GM19468 (cell line): ENCODE data around the gene CASP10.

Experiments used
- ATAC-seq: cut with Tn5 transposase; IDR thresholded peaks from one replicate; pipeline ENCODE4 v1.9.1; 2021; ENCODE audit warnings: mild to moderate bottlenecking, moderate library complexity, moderate number of reproducible peaks; ENCODE audit not compliant: unreplicated experiment; ENCODE audit errors: extremely low read depth

Gene CASP10

DNA sequence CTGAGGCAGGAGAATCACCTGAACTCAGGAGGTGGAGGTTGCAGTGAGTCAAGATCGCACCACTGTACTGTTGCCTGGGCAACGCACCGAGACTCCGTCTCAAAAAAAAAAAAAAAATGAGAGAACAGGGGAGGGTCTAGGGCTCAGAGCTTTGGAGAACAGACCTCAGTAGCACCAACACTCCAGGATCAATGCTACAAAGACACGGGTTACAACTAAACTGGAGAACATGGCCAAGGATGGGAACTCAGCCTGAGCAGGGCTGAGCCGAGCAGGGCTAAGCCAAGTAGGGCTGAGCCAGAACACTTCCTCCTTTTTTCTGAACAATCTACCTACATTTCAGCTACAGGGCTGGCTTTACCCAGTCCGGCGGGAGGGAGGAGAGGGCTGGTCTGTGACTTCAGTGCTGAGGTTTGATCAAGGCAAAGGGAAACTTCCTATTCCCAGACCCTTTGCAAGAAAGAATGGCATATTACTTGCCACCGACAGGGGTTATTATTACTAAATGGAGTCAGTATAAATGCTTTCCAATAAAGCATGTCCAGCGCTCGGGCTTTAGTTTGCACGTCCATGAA is 74.5 kb downstream of the CASP10 start:
- peak; percentile 47 for ATAC-seq

DNA sequence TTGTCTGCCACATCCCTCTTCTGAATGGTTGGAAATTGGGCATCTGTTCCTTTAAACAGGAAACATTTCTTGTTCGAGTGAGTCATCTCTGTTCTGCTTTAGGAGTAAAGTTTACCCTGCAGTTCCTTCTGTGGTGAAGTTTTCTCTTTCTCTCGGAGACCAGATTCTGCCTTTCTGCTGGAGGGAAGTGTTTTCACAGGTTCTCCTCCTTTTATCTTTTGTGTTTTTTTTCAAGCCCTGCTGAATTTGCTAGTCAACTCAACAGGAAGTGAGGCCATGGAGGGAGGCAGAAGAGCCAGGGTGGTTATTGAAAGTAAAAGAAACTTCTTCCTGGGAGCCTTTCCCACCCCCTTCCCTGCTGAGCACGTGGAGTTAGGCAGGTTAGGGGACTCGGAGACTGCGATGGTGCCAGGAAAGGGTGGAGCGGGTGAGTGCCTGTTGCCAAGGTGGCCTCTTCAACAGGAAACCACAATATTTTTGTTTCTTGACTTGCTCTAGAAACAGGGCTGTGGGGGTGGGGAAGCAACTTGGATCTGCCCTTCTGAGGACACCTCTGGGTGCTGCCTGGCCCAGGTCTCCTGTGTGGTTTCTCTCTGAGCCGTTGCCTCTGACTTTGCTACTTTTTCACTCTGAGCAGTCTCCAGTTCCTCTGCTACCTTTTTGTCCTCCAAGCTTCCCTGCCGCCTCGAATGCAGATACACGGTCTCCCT is 75.2 kb downstream of the CASP10 start:
- ATAC-seq: peak; percentile 41

DNA sequence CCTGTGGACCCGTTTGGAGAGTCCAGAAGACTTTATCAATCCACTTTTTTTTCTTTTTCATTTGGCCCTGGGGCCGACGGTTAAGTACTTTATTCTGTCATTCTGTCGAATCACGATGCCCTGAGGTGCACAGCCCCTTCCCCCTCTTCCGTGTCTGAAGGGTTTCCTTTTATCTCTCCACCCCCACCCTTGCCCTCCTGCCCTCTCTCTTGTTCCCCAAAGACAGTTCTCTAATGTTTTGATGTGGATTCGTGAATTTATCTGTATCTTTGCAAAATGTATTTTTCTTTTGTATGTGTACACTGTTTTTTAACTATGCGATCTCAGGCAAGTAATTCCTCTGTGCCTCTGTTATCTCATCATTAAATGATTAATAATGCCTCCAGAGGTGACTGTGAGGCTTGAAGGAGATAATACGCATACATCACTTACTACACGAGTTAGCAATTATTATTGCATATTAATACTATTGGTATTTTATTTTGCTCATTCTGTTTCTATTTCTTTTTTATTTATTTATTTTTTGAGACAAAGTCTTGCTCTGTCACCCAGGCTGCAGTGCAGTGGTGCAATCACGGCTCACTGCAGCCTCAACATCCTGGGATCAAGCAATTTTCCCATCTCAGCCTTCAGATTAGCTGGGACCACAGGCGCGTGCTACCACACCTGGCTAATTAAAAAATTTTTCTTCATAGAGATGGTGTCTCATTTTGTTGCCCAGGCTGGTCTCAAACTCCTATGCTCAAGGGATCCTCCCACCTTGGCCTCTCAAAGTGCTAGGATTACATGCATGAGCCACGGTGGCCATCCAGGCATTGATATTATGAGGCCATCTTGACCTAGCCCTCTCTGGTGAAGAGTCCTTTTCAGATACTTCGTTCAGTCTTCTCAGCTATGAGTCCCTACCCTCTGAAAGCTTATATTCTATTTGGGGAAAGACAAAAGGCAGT is 76.0 kb downstream of the CASP10 start:
- ATAC-seq: no peak

DNA sequence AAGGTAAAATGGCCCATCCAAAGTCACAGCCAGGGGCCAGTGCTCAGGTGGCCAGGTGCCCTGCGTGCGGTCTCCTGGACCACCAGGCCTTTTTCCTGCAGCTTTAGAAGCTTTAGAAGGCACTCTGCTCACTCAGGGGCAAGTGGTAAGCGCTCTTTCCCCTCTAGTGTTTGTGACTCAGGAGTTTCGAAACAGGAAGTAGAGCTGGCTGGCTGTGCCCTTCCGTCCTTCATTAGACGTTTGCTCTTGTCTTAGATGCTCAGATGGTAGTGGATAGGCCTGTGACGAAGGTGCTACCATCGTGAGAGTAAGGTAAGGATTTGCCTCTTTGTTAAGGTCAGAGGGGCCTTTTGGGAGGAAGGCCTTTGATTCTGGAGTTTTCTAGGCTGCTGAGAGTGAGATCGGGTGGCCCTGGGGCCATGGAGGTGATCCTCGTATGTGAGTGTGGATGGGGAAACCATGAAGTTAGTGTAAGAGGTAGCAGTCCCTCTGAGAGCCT is 77.4 kb downstream of the CASP10 start, which contains the start of gene CASP8:
Gene CASP8 (plus strand): TSS at position 235 of the 499 bp plus-strand sequence. CDS start 5,951 bp downstream, outside the sequence.
- no peak for ATAC-seq

DNA sequence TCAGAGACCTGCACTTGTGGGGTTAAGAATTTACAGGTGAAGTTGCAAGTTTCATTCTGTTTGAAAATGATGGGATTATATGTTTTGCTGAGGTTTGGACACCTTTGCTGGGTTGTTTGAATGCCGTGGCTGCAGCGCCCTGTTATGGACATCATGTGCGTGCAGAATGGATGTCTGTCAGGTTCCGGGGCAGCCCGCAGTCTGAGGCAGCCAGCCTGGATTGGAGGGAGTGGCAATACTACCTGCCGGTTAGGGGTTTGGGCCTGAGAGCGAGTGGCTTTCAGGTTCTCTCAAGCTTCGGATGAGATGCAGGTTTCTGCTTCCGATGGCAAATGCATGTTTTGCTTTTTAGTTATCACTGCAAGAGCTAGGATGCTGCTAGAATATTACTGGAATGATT is 78.5 kb downstream of the CASP10 start:
- ATAC-seq: no peak

DNA sequence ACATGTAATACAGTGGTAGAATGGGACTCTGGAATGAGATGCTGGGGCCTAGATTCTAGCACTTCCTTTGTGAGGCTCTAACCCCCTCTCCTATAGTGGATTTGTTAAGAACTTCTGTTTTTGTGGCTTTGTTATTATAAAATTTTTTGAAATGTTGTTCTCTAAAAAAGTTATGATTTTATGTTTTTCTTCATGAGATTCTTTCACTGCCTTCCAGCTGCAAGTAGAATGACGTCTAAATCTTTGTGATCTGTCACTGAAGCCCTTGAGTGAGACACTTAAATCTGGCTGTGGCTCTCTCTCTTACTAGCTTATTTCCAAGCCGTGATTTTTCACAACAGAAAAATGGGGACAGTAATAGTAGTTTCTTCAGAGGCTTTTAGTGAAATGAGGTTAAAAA is 79.0 kb downstream of the CASP10 start:
- ATAC-seq: no peak

DNA sequence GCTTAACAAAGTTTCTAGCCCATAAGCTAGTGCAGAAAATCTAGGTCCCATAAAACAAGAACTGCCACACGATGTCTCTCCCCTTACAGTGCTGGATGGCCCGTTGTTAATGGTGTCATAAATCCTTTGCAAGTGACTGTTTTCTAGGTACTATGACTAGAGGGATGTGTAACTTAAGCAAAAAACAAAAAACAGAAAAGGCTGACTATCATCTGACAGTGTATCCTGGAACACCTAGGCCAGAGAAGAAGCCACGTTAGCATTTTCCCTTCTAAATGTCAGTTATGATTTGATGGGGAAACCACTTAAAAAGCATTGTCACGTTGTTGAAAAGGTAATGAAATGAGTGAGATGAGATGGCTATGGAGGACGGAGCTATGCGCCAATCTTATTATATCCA is 79.8 kb downstream of the CASP10 start:
- ATAC-seq: no peak

DNA sequence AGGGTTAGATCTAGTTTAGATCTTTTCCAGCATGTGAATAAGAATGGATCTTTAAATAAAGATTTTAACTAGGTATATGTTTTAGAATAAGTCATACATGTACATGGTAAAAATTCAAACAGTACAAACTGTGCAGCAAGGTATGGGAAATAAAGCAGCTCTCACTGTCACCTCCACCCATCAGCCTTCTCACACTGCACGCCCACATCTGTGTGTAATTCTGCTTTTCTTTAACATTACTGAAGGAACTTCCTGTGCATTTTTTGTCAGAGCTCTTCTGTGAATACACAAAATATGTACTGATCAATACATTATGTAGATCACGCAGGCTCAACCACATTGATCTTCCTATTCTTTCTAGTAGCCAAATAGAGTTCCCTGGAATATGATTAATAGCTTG is 80.8 kb downstream of the CASP10 start:
- ATAC-seq: no peak

DNA sequence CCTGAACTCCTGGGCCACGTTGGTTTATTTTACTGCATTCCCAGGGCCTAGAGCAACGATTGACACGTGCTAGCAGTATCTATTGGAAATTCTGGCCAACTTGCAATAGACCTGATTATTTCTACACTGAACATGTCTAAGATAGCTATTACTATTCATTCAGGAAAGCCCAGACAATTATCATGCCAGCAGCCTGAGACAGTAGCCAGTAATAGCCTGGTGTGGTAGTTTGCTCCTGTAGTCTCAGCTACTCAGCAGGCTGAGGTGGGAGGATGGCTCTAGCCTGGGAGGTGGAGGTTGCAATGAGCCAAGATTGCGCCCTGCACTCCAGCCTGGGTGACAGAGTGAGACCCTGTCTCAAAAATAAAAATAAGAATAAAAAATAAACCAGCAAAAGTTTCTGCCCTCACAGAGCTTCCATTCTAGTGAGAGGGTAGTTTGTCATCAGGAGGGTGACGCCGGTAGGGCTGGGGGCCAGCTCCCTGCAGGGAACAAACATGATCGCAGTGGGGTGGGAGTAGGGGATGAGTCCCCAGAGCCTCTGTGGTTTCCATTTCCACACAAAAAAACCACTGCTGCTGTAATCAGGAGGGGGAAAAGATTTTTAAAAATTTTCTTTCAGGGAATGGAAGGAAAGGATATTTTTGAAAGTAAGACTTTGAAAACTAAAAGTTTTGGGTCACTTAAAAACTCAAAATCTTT is 81.7 kb downstream of the CASP10 start:
- ATAC-seq: no peak

DNA sequence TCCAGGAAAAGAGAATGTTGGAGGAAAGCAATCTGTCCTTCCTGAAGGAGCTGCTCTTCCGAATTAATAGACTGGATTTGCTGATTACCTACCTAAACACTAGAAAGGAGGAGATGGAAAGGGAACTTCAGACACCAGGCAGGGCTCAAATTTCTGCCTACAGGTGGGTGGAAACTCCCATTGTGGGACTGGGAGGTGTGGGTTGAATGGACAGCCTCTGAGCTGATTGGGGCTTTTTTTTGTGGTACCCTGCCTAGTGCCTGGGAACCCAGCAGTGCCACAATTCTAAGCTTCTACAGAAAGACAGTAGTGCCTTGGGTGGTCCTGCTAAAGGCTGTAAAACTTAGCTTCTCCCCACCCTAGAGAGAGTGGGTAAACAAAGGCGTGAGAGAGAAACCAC is 83.7 kb downstream of the CASP10 start:
- no peak for ATAC-seq

DNA sequence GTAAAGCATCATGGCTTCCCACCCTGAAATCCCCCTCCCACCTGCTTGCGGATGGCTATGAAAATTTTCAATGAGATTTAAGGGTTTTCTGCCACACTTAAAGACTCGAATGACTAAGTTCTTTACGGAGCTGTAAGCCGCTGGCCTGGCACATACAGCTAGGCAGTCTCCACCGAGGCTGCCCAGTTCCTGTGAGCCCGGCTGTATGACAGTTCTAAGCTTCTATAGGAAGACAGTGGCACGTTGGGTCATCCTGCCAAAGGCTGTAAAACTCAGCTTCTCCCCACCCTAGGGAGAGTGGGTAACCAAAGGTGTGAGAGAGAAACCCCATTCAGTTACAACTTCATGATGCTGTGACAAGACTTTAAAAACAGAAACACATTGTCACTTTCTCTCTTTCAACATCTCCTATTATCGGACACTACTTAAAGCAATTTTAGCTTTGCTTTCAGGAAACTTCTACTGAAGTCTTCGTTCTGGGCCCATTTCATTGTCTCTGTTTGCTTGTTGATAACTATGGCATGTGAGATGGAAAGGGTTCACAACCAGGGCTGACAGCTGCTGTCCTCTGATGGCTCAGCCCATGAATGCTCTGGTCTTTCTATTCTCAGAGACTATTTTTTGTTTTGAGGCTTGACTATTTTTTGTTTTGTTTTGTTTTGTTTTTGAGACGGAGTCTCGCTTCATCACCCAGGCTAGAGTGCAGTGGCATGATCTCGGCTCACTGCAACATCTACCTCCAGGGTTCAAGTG is 84.5 kb downstream of the CASP10 start:
- no peak for ATAC-seq

DNA sequence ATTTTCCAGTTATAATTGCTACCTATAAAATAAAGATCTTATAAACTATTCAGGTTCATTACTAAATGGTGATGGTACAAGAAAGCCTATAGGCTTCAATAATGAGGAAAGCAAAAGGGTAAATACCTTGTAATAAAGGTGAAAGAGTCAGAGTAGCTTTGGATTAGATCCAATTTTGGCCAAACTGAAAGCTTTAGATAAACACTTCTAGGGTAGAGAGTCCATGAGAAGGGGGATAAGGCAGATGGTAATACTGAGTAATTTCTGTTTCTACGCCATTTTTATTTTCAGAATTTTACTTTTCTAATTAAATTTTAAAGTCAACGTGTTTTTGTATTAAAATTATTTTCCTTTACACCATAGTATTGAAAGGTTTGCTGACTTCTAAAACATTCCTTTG is 86.8 kb downstream of the CASP10 start:
- ATAC-seq: no peak

DNA sequence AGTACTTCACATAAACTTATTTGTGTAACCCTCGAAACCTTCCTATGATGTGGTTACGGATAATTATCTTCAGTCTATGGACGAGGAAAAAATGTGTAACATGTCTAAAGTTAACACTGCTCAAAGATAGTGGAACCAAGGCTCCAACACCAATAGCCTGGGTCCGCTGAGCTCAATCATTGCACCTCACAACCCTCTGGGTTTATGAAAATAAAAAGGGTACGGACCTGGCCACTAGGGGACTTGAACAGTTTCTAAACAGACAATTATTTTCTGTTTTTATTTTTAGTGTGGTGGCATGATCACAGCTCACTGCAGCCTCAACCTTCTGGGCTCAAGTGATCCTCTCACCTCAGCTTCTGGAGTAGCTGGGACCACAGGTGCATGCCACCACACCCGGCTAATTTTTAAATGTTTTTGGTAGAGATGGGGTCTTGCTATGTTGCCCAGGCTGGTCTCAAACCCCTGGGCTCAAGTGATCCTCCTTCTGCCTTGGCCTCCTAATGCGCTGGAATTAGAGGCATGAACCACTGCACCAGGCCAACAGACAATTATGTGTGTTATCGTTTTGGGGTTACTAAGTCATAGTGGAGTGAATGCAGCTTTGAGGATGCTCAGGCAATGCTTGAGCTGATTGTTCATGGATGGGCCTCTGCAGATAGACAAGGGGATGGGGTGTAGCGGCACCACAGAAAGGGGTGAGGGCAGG is 87.5 kb downstream of the CASP10 start:
- no peak for ATAC-seq

DNA sequence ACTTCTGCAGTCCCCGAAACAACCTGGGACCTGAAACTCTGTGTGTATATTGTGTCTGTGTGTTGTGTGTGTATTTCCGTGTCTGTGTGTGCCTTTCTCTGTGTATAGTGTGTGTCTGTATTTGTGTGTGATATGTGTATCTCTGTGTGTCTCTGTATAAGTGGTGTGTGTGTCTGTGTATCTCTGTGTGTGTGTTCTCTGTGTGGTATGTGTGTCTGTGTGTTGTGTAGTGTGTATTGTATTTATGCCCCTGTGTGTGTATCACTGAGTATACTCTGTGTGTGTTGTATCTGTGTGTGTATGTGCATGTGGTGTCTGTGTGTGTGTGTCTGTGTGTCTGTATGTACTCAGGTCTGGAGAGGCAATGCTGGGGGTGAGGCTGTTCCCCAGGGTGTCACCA is 89.0 kb downstream of the CASP10 start:
- no peak for ATAC-seq

DNA sequence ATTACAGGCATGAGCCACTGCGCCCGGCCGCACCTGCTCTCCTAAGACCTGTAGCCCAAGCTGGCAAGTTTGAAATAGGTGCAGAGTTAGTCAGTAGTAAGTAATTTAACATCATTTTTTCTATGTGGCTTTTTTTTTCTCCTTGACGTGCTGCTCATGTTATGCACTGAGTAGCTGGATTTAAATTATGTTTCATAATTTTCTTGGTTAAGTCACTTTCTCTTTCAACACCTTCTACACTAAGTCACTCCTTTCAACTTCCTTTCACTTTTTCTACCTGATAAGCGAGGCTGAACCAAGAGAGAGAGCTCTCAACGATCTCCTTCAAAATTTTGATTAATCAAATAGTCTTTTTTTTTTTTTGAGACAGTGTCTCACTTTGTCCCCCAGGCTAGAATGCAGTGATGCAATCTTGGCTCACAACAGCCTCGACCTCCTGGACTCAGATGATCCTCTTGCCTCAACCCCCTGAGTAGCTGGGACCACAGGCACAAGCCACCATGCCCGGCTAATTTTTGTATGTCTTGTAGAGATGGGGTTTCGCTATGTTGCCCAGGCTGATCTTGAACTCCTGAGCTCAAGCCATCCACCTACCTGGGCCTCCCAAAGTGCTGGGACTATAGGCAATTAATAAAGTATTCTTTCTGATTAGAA is 90.5 kb downstream of the CASP10 start:
- ATAC-seq: no peak

DNA sequence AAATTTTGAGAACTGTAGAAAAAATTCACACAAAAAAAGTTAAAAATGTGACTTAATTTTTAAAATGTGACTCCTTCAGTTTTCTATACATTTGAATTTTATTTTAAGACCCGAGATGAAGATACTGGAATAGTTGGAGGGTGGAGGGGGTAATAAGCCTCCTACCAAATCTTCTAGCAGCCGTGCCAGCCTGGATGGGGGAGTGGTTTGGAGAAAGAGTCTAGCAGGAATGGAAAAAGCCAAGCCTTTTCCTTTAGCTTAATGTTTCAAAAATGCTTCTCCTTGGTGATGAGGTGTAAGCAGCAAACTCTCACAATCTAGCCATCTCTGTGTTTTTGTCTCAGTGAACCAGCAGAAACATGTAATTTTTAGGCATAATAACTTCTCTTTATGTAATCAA is 92.1 kb downstream of the CASP10 start:
- ATAC-seq: no peak

DNA sequence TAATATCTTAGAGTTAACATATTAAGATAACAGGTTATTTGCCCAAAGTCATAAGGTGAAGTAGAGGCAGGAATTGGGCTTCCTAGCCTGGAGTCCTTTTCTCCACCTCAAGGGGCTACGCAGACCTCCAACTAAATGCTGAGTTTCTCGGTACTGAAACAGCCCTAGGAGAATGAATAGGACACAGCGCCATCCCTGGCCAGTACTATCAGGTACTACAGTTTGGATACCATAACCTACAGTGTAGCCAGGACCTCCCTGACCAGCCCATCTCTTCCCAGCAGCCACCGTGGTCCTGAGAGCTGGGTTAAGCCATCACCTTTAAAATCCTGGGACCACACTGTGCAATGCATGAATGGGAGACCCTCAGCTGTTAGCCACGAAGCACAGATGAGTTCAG is 93.0 kb downstream of the CASP10 start:
- no peak for ATAC-seq

DNA sequence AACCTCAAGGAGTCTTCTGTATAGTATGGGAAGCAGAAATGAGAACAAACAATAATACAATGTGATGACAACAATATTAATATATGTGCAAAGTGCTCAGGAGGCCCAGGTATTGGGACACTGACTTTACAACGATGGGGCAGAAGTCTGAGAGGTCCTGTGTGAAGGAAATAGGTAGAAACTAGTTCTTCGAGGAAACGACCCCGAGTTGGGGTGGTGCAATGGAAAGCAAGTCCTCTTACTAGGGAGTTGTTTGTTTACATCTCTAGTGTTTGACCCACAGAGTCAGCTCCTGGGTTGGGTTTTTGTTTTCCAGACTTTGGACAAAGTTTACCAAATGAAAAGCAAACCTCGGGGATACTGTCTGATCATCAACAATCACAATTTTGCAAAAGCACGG is 93.6 kb downstream of the CASP10 start:
- ATAC-seq: no peak
